Sigmoid colon (tissue), 4 donors: ENCODE data around the gene CCDC85B.

Experiments
- CTCF ChIP-seq, 4 experiments: fragments of 450-650 bp in 3 of 4; fragments of 200-600 bp in 1 of 4; IDR thresholded peaks; one replicate each; pipeline ENCODE4 v1.5.1; 2016 to 2019; ENCODE audit warnings: antibody characterized with exemption in 4 of 4, mild to moderate bottlenecking in 3 of 4, moderate library complexity in 2 of 4
- POLR2A ChIP-seq, 2 donors: fragments of 450-650 bp; IDR thresholded peaks; one replicate each; pipeline ENCODE4 v1.6.1; 2016; ENCODE audit warnings: antibody characterized with exemption in 2 of 2, mild to moderate bottlenecking in 2 of 2, moderate library complexity in 2 of 2
- POLR2AphosphoS5 ChIP-seq, 4 donors: sonication (generic); formaldehyde crosslinking; IDR thresholded peaks; one replicate each; pipeline ENCODE4 v1.6.1; 2017; ENCODE audit warnings: antibody characterized with exemption in 4 of 4

DNA sequence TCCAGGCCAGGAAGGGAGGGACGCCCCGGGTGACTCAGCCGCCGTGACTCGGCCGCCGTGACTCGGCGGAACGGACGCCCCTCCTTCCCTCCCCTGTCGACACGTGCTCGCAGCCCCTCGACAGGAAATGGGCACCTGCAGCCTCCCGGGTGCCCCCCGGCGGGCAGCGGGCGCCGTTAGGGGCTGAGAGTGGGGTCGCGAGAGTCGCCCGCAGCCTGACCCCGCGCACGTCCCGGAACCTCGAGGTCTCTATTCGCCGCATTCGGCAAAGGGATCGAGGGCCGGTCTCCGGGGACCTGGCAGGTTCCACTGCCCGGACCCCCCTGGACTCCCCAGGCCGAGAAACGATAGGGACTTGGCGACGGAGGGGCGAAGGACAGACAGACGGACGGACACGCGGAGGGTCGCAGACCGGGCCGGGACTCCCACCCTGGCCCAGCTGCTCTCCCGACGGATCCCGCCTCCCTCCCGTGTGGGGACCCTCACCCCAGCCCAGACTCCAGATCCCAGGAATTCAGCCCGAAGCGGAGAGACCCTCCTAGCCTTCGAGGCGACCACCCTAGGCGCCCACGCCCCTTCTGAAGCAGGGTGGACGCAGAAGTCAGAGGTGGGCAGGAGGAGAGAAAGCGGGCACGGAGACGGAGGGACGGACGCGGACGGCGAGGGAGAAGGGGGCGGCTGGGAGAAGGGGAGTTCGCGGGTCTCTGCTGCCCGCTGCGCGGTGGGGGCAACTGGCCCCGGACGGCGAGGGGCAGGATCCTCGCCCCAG is 9.1 kb downstream of the CCDC85B start:
- no peak for TF ChIP-seq CTCF (IDR thresholded peaks at IDR 0.05)
- peak in 3 of 4 donors; percentile 18 to 55 (median 33) for TF ChIP-seq POLR2AphosphoS5 (IDR thresholded peaks at IDR 0.05)
- no peak for TF ChIP-seq POLR2A (IDR thresholded peaks at IDR 0.05)
